Measurements from ENCODE around the gene LRRC26.

LRRC26 gene

GRCh38 chr9:137149942-137150616 is 19.8 kb downstream of the LRRC26 start:
- no peaks in the 10 kb centered on the region for H3K27me3 ChIP-seq (ENCODE audit: insufficient read depth, low read length)

GRCh38 chr9:137149363-137149762 is 20.5 kb downstream of the LRRC26 start:
- H3K9ac ChIP-seq (ENCODE audit: low read length): no peak overlapping the region
- no peaks in the 10 kb centered on the region for H3K9me3 ChIP-seq (ENCODE audit: low read length)
- TF ChIP-seq CTCF (IDR thresholded peaks at IDR 0.05; ENCODE audit: low read length): no peak
- TF ChIP-seq EZH2 (IDR thresholded peaks at IDR 0.05; ENCODE audit: borderline replicate concordance, low read length): no peak
- H3K27me3 ChIP-seq (ENCODE audit: insufficient read depth, low read length): no peaks in the 10 kb centered on the region
- no peaks in the 10 kb centered on the region for H3K4me1 ChIP-seq (ENCODE audit: insufficient read depth, low read length, severe bottlenecking)
- no peaks in the 10 kb centered on the region for H4K20me1 ChIP-seq (ENCODE audit: insufficient read depth, low read length)
- no peak overlapping the region for H3K4me2 ChIP-seq (ENCODE audit: low read length)
- no peaks in the 10 kb centered on the region for H3K9me2 ChIP-seq (ENCODE audit: low read depth, low read length)
- no peak overlapping the region for H2AFZ ChIP-seq (ENCODE audit: low read length)
- H3K36me3 ChIP-seq (ENCODE audit: insufficient read depth, low read length): no peaks in the 10 kb centered on the region
- H3K27ac ChIP-seq (ENCODE audit: low read depth, low read length, poor library complexity, severe bottlenecking): no peak overlapping the region
- H3F3A ChIP-seq (ENCODE audit: insufficient read depth, low read length): peaks cover 6% of the 10 kb centered on the region
- no peak overlapping the region for H3K4me3 ChIP-seq (ENCODE audit: low read depth, low read length, poor library complexity, severe bottlenecking)
- no peaks in the 10 kb centered on the region for H3K79me2 ChIP-seq (ENCODE audit: insufficient read depth, low read length)

More at GRCh38 chr9:137149942-137150616, 19.8 kb downstream of the LRRC26 start:
- H3K4me3 ChIP-seq (ENCODE audit: low read depth, low read length, poor library complexity, severe bottlenecking): no peak overlapping the region
- no peaks in the 10 kb centered on the region for H3K9me3 ChIP-seq (ENCODE audit: low read length)
- no peak overlapping the region for H3K9ac ChIP-seq (ENCODE audit: low read length)
- no peaks in the 10 kb centered on the region for H3K79me2 ChIP-seq (ENCODE audit: insufficient read depth, low read length)
- H3K9me2 ChIP-seq (ENCODE audit: low read depth, low read length): no peaks in the 10 kb centered on the region
- no peaks in the 10 kb centered on the region for H3K36me3 ChIP-seq (ENCODE audit: insufficient read depth, low read length)
- no peaks in the 10 kb centered on the region for H3K4me1 ChIP-seq (ENCODE audit: insufficient read depth, low read length, severe bottlenecking)
- peak overlapping the region; percentile 29 for H3K27ac ChIP-seq (ENCODE audit: low read depth, low read length, poor library complexity, severe bottlenecking)
- H3F3A ChIP-seq (ENCODE audit: insufficient read depth, low read length): peaks cover 6% of the 10 kb centered on the region
- no peak overlapping the region for H3K4me2 ChIP-seq (ENCODE audit: low read length)
- H4K20me1 ChIP-seq (ENCODE audit: insufficient read depth, low read length): no peaks in the 10 kb centered on the region
- no peak overlapping the region for H2AFZ ChIP-seq (ENCODE audit: low read length)
- TF ChIP-seq CTCF (IDR thresholded peaks at IDR 0.05; ENCODE audit: low read length) (no peak), EZH2 (IDR thresholded peaks at IDR 0.05; ENCODE audit: borderline replicate concordance, low read length) (no peak)

GRCh38 chr9:137148661-137149060 is 21.2 kb downstream of the LRRC26 start:
- no peak overlapping the region for H3K4me3 ChIP-seq (ENCODE audit: low read depth, low read length, poor library complexity, severe bottlenecking)
- H2AFZ ChIP-seq (ENCODE audit: low read length): no peak overlapping the region
- peaks cover 6% of the 10 kb centered on the region for H3F3A ChIP-seq (ENCODE audit: insufficient read depth, low read length)
- H3K9me3 ChIP-seq (ENCODE audit: low read length): no peaks in the 10 kb centered on the region
- H4K20me1 ChIP-seq (ENCODE audit: insufficient read depth, low read length): no peaks in the 10 kb centered on the region
- no peak overlapping the region for H3K9ac ChIP-seq (ENCODE audit: low read length)
- no peak overlapping the region for H3K27ac ChIP-seq (ENCODE audit: low read depth, low read length, poor library complexity, severe bottlenecking)
- TF ChIP-seq EZH2 (IDR thresholded peaks at IDR 0.05; ENCODE audit: borderline replicate concordance, low read length): no peak
- TF ChIP-seq CTCF (IDR thresholded peaks at IDR 0.05; ENCODE audit: low read length): no peak
- H3K4me1 ChIP-seq (ENCODE audit: insufficient read depth, low read length, severe bottlenecking): no peaks in the 10 kb centered on the region
- no peaks in the 10 kb centered on the region for H3K9me2 ChIP-seq (ENCODE audit: low read depth, low read length)
- no peaks in the 10 kb centered on the region for H3K36me3 ChIP-seq (ENCODE audit: insufficient read depth, low read length)
- H3K4me2 ChIP-seq (ENCODE audit: low read length): no peak overlapping the region
- no peaks in the 10 kb centered on the region for H3K27me3 ChIP-seq (ENCODE audit: insufficient read depth, low read length)
- no peaks in the 10 kb centered on the region for H3K79me2 ChIP-seq (ENCODE audit: insufficient read depth, low read length)

All from OCI-LY1 (cell line).